Mononuclear cell (primary cell): Measurements from ENCODE around the gene GAREM1. TPM values are rescaled to one million over a fixed set of nuclear protein-coding genes. Genes with fewer than 3 reads are reported as not detected.

Experiments
- H3K27me3 ChIP-seq: 2 replicates; pipeline ENCODE4 v1.6.0; 2011; ENCODE audit warnings: low read length, control low read depth; ENCODE audit not compliant: insufficient read depth
- H3K4me1 ChIP-seq: 2 replicates; pipeline ENCODE4 v1.5.1; 2011; ENCODE audit warnings: mild to moderate bottlenecking, low read length, control low read depth; ENCODE audit not compliant: insufficient read depth
- H3K4me3 ChIP-seq: 2 replicates; pipeline ENCODE4 v1.5.1; 2011; ENCODE audit warnings: mild to moderate bottlenecking, low read length, moderate library complexity
- H3K9me3 ChIP-seq: 2 replicates; pipeline ENCODE4 v1.5.1; 2011; ENCODE audit warnings: low read depth, mild to moderate bottlenecking, control low read depth, low read length
- total RNA-seq: library from RNA; depleted of rRNA; stranded (reverse); fragments of >200 nt; gene quantifications from one replicate; pipeline ENCODE4 v1.2.3, GENCODE V29; 2012

GAREM1 gene
- total RNA-seq, 1 donor, result under 0.01 TPM

- H3K4me3 ChIP-seq, result no peak overlapping the region
- peaks cover 2% of the 10 kb centered on the region for H3K27me3 ChIP-seq
- no peaks in the 10 kb centered on the region for H3K9me3 ChIP-seq
- H3K4me1 ChIP-seq, result no peaks in the 10 kb centered on the region
Measured at GRCh38 chr18:32442575-32442974, 28.1 kb downstream of the GAREM1 start.

- H3K4me1 ChIP-seq, result no peaks in the 10 kb centered on the region
- no peaks in the 10 kb centered on the region for H3K9me3 ChIP-seq
- H3K4me3 ChIP-seq, result no peak overlapping the region
- H3K27me3 ChIP-seq, result peaks cover 2% of the 10 kb centered on the region
Measured at GRCh38 chr18:32441533-32441932, 29.1 kb downstream of the GAREM1 start.

GRCh38 chr18:32440518-32440917 lies 30.2 kb downstream of the GAREM1 start:
- H3K4me3 ChIP-seq, result no peak overlapping the region
- H3K9me3 ChIP-seq, result no peaks in the 10 kb centered on the region
- H3K4me1 ChIP-seq, result no peaks in the 10 kb centered on the region
- H3K27me3 ChIP-seq, result no peaks in the 10 kb centered on the region

GRCh38 chr18:32439802-32440201 lies 30.9 kb downstream of the GAREM1 start:
- Histone ChIP-seq H3K4me3 (no peak overlapping the region), H3K9me3 (no peaks in the 10 kb centered on the region), H3K27me3 (no peaks in the 10 kb centered on the region)

GRCh38 chr18:32439241-32439640 lies 31.4 kb downstream of the GAREM1 start:
- Histone ChIP-seq H3K4me3 (no peak overlapping the region), H3K27me3 (peaks cover under 1% of the 10 kb centered on the region), H3K4me1 (no peaks in the 10 kb centered on the region), H3K9me3 (no peaks in the 10 kb centered on the region)

More at GRCh38 chr18:32439802-32440201, 30.9 kb downstream of the GAREM1 start:
- no peaks in the 10 kb centered on the region for H3K4me1 ChIP-seq

GRCh38 chr18:32438173-32438572 lies 32.5 kb downstream of the GAREM1 start:
- Histone ChIP-seq H3K27me3 (peaks cover 4% of the 10 kb centered on the region), H3K9me3 (no peaks in the 10 kb centered on the region), H3K4me3 (no peak overlapping the region)

GRCh38 chr18:32437100-32437834 lies 33.4 kb downstream of the GAREM1 start:
- Histone ChIP-seq H3K4me3 (no peak overlapping the region), H3K27me3 (peaks cover 4% of the 10 kb centered on the region), H3K9me3 (no peaks in the 10 kb centered on the region), H3K4me1 (no peaks in the 10 kb centered on the region)

More at GRCh38 chr18:32438173-32438572, 32.5 kb downstream of the GAREM1 start:
- no peaks in the 10 kb centered on the region for H3K4me1 ChIP-seq

GRCh38 chr18:32435631-32436500 lies 34.8 kb downstream of the GAREM1 start:
- H3K4me1 ChIP-seq, result no peaks in the 10 kb centered on the region
- peaks cover 7% of the 10 kb centered on the region for H3K9me3 ChIP-seq
- H3K4me3 ChIP-seq, result no peak overlapping the region
- peaks cover 4% of the 10 kb centered on the region for H3K27me3 ChIP-seq

GRCh38 chr18:32431753-32432152 lies 38.9 kb downstream of the GAREM1 start:
- H3K4me3 ChIP-seq, result no peak overlapping the region
- H3K4me1 ChIP-seq, result no peaks in the 10 kb centered on the region
- peaks cover 4% of the 10 kb centered on the region for H3K27me3 ChIP-seq
- H3K9me3 ChIP-seq, result peaks cover 7% of the 10 kb centered on the region

- Histone ChIP-seq H3K4me1 (no peaks in the 10 kb centered on the region), H3K9me3 (peaks cover 7% of the 10 kb centered on the region), H3K4me3 (no peak overlapping the region), H3K27me3 (peaks cover 4% of the 10 kb centered on the region)
Measured at GRCh38 chr18:32429402-32429801, 41.3 kb downstream of the GAREM1 start.

GRCh38 chr18:32427084-32427900 lies 43.4 kb downstream of the GAREM1 start:
- Histone ChIP-seq H3K4me1 (no peaks in the 10 kb centered on the region), H3K9me3 (peaks cover 7% of the 10 kb centered on the region), H3K4me3 (no peak overlapping the region), H3K27me3 (no peaks in the 10 kb centered on the region)

GRCh38 chr18:32425466-32425865 lies 45.2 kb downstream of the GAREM1 start:
- Histone ChIP-seq H3K4me1 (no peaks in the 10 kb centered on the region), H3K9me3 (no peaks in the 10 kb centered on the region), H3K27me3 (no peaks in the 10 kb centered on the region), H3K4me3 (no peak overlapping the region)

- Histone ChIP-seq H3K27me3 (no peaks in the 10 kb centered on the region), H3K9me3 (no peaks in the 10 kb centered on the region), H3K4me3 (no peak overlapping the region), H3K4me1 (no peaks in the 10 kb centered on the region)
Measured at GRCh38 chr18:32424696-32425095, 46.0 kb downstream of the GAREM1 start.

GRCh38 chr18:32422978-32423740 lies 47.5 kb downstream of the GAREM1 start:
- Histone ChIP-seq H3K9me3 (no peaks in the 10 kb centered on the region), H3K4me3 (no peak overlapping the region), H3K27me3 (no peaks in the 10 kb centered on the region), H3K4me1 (no peaks in the 10 kb centered on the region)
